Uterus (tissue), 2 donors: ENCODE results near the gene PTPRG.

ENCODE experiments used
- CTCF ChIP-seq, 4 experiments: fragments of 200-600 bp in 2 of 4; fragments of 450-650 bp in 2 of 4; sonication (generic) in 2 of 4; IDR thresholded peaks; one replicate each; pipeline ENCODE4 v1.5.1; 2016 to 2019; ENCODE audit warnings: antibody characterized with exemption in 4 of 4, mild to moderate bottlenecking in 2 of 4, moderate library complexity in 1 of 4
- POLR2A ChIP-seq, 2 donors: fragments of 450-650 bp; IDR thresholded peaks; one replicate each; pipeline ENCODE4 v1.6.1; 2016; ENCODE audit warnings: antibody characterized with exemption in 2 of 2, mild to moderate bottlenecking in 1 of 2, moderate library complexity in 1 of 2

- TF ChIP-seq CTCF (IDR thresholded peaks at IDR 0.05) (no peak), POLR2A (IDR thresholded peaks at IDR 0.05) (no peak)
Measured at GRCh38 chr3:61570813-61571212, 9.4 kb downstream of the PTPRG start.
